Activated CD4-positive, alpha-beta T cell treated with anti-CD3 and anti-CD28 coated beads for 48 hours (primary cell): Measurements from ENCODE around the gene CCDC59.
"Not testable (repeated sequence)": the region's sequence is repeated elsewhere in the genome, so short reads cannot be mapped to it uniquely, and the experiment has no call there.

Experiments
- DNase-seq: peaks from one replicate; pipeline ENCODE4 v3.0.0-alpha.2; 2020

CCDC59 gene, protein sequence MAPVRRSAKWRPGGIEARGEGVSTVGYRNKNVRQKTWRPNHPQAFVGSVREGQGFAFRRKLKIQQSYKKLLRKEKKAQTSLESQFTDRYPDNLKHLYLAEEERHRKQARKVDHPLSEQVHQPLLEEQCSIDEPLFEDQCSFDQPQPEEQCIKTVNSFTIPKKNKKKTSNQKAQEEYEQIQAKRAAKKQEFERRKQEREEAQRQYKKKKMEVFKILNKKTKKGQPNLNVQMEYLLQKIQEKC

DNA sequence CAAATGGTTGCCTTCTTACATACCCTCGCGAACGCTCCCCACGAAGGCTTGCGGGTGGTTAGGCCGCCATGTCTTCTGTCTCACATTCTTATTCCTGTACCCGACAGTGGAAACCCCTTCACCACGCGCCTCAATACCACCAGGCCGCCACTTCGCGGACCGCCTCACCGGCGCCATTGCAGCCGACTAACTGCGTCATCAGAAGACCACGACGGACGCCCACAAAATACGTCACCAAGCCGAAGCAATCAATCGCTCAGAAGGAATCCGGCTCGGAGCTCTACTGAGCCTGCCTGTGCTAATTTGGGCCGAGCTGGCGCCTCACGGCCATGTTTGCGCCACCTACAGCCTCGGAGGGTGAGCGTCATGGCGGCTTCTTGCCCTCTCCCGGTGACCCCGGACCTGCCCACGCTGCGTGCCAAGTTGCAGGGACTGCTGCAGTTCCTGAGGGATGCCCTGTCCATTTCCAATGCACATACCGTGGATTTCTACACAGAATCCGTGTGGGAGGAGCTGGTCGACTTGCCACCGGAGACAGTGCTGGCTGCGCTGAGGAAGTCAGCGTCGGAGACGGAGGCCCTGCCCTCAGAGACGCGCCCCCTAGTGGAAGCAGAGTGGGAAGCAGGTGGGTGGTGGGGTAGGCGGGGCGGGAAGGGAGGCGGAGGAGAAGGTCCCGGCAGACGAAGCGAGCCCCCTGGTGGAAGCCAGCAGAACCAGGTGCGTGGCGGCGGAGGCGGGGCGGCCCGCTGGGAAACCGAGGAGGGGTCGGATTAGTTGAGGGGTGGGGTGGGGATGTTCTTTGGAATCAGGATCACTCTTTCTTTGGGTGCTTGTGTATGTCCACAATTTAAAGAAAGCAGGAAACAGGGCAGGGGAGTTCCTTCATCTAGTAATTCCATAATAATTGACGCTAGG lies at the start of gene CCDC59, which contains the start of gene METTL25:
TSS of gene CCDC59 (minus strand) at position 188 of the 915 bp plus-strand sequence. CDS start at position 177, 11 bp downstream.
TSS of gene METTL25 (plus strand) at position 330 of the 915 bp plus-strand sequence. CDS start at position 367, 37 bp downstream.
- peak; percentile 97 for DNase-seq

DNA sequence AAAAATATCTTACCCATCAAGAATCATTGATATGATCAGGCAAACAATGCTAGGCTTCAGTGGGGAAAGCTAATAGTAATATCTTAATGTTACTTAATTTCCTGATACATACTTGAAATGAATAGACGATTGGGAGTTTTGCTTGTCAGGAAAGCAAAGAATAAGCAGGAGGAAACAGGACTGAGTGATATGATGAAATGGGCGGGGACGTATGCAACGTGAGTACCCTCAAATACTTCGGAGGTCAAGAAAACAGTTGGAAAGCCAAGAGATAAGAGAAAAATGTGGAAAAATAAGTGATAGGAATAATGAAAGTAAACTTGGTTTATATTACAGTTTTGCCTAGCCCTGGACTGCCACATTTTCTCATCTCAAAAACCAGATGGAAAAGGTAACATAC lies 49.3 kb upstream of the CCDC59 start:
- DNase-seq: no peak

DNA sequence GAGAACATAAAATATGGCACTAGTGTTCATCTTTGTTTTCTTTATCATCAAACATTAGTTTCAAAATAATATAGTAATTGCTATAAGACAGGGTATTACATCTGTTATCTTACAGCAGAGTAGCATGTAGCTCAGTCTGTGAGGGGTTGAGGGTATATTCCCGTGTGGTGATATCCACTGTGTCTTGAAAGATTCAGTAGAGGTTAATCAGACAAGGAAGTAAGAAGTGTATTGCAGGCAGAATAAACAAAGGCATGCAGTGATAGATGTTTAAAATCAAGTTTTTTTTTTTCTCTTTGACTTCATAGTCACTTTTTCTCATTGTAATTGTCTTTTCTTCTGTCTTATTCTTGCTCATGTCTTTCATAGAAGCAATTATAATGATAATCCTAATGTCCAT lies 48.5 kb upstream of the CCDC59 start:
- no peak for DNase-seq

DNA sequence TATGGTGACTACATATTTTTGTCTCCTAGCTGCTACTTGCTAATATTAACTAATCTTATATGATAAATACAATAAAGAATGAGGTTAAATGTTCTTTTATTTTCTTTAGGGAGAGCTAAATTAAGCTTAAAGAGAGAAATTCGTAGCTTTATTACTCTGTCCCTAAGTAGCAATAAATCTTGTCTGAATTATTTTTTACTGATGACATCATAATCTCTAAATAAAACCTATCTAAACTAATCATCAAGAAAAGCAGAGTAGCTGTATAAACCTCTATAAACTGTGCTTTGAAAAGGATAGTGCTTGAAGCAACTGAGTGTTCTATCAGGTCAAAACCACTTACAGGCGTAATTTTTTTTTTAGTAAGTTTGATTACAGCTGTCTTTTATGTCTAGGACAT lies 42.6 kb upstream of the CCDC59 start:
- DNase-seq: no peak

DNA sequence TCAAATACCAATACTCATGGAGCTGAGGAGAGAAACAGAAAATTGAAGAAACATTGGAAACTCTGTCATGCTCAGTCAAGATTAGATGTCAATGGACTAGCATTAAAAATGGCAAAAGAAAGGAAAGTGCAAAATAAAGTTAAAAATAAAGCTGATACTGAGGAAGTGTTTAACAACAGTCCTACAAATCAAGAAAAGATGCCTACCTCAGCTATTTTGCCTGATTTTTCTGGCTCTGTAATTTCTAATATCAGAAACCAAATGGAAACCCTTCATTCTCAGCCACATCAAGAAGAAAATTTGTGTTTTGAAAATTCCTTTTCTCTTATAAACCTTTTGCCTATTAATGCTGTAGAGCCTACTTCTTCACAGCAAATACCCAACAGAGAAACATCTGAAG lies 40.7 kb upstream of the CCDC59 start:
- no peak for DNase-seq

DNA sequence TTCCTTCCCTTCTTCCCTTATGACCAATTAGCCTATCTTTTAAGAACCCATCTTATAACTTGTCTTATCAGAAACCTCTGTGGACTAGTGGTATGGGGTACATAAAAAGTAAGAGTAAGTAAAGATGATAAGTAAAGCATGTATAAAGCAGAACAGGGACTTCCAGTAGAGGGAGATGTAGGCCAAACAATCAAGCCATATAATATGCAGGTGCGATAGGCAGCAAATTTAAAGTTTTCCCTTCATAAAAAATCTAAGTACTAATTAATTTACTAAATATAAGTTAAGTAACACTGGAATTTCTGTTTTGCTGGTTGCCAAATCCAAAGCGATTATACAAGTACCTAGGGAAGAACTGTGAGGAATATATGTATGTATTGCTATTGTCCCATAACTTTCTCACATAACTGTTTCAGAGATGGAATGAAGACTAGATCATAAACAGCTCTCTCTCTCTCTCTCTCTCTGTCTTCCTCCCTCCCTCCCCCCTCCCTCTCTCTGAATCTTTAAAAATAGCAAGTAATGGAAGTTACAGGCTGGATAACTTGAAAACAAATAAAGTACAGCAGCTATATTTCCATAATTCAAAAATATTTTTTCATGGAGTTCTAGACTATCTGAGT lies 25.9 kb upstream of the CCDC59 start:
- no peak for DNase-seq

DNA sequence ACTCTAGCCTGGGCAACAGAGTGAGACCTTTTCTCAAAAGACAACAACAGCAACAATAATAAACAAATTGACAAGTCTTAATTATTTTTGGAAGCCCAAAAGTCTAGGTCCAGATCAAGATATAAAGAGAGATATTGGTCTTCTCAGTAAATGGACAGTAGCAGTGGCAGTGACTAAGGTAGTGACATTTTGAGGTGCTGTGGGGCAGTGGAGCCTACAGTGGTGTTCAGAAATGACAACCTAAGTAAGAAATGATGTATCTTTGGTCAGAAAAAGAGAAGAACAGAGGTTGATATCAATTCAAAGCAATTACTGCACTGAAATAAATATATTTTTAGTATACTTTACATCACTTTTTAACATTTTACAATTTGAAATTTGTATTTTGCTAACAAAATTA lies 20.8 kb upstream of the CCDC59 start:
- no peak for DNase-seq

DNA sequence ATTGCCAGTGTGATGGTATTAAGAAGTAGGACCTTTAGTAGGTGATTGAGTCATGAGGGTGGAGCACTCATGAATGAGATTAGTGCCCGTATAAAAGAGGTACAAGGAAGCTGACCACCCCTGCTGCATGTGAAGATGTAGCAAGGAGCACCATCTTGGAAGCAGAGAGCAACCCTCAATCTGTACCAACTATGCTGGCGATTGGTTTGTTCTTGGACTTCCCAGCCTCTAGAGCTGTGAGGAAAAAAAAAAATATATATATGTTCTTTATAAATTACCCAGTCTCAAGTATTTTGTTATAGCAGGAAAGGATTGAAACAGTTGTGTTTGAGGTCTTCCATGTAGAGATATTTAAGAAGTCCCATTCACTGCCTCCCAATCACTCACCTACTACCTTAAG lies 17.0 kb upstream of the CCDC59 start:
- DNase-seq: no peak

DNA sequence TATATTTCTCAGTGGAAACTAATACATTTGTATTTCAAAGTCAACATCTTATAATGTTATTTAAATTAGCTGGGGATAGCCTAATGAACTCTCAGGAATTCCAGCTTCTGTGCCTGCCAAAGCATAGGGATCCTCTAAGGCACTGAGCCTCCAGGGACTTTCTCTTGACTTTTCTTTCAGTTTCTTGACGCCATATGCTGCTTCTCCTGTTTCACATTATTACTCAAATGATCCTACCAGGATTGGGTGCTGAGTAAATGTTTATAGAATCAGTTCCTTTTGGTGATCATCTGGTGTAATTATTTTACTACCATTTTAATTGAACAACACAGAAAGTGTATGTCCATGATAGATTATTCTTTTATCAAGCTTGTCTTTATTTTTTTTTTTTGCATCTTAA lies 8.0 kb upstream of the CCDC59 start:
- DNase-seq: no peak

DNA sequence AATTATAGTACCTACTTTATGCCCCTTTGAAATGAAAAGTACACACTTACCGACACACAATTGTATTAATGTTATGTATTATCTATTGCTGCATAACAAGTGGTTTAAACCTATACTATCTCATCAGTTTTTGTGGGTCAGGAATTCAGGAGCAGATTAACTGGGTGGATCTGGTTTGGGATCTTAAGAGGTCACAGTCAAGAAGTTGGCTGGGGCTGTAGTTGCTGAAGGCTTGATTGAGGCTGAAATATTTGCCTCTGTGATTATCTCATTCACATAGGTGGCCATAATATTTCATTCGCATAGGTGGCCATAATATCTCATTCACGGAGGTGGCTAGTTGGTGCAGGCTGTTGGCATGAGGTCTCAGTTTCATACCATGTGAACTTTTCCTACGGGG lies 5.8 kb upstream of the CCDC59 start:
- no peak for DNase-seq

DNA sequence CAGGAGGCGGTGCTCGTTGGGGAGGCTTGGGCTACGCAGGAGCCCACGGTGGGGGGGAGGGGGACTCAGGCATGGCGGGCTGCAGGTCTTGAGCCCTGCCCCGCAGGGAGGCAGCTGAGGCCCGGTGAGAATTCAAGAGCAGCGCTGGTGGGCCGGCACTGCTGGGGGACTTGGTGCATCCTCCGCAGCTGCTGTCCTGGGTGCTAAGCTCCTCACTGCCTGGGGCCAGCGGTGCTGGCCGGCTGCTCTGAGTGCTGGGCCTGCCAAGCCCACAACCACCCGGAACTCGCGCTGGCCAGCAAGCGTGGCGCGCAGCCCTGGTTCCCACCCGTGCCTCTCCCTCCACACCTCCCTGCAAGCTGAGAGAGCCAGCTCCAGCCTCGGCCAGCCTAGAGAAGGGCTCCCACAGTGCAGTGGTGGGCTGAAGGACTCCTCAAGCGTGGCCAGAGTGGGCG lies 3.3 kb upstream of the CCDC59 start:
- no peak for DNase-seq

DNA sequence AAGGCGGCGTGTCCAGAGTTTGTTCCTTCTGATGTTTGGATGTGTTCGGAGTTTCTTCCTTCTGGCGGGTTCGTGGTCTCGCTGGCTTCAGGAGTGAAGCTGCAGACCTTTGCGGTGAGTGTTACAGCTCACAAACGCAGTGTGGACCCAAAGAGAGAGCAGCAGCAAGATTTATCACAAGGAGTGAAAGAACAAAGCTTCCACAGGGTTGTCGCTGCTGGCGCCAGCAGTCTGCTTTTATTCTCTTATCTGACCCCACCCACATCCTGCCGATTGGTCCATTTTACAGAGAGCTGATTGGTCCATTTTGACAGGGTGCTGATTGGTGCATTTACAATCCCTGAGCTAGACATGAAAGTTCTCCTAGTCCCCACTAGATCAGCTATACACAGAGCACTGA lies 2.6 kb upstream of the CCDC59 start:
- not testable (repeated sequence) for DNase-seq

DNA sequence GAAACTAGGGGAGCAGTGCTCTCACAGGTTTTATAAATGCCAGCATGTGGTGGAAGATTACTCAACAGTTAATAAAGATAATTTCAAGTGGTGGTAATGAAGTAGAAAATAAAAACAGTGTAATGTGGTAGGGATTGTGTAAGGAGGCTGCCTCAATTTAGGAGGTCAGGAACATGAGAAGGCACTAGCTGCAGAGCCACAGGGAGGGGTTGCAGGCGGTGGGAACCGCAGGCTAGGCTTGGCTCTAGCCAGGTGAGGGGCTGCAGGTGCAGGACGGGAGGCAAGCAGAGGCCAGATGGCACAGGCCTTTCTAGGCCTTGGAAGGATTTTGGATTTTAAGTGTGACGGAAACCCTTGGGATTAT lies 910 bp upstream of the CCDC59 start:
- no peak for DNase-seq

DNA sequence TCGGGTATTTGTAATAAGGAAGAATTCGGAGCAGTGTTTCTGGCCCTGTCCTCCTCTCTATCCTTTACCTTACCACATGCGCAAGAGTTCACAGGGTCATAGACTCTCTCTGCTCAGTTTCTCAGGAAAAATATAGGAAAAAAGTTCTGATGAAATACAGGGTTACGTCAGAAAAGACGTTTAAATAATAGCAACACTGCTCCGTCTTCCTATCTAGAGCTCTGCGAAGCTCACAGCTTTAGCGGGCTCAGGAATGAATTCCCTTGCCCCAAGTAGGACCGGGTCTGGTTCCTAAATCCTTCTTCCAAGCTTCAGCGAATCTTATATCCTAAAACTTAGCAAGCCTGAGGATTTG lies 365 bp downstream of the CCDC59 start:
- no peak for DNase-seq

DNA sequence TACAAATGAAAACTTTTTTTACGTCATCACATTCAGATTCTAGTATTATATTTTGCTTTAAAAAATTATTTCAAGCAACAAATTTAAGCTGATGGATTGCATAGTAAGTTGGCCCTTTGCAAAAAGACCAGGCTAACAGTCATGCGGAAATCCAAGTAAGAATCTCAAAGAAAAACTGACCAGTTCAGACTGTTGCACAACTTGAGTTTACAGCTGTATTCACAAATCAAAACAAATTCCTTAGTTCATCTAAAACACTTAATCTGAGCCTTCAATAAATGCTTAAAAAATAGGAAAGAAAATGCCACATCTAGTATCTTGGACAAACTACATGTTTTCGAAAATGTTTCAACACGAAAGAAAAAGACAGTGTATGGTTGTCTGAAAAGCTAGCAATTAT lies 847 bp downstream of the CCDC59 start:
- DNase-seq: no peak

DNA sequence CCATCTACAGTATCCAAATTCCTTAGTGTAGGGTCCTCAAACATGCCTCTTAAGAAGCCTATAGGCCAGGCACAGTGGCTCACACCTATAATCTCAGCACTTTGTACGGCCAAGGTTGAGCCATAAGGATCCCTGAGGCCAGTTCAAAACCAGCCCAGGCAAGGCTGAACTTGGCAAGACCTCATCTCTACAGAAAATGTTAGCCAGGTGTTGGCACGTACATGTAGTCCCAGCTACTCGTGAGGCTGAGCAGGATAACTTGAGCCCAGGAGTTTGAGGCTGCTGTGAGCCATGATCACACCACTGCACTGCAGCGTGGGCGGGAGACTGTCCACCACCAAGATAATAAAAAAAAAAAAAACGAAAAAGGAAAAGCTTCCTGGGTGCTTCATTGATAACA lies 6.8 kb downstream of the CCDC59 start:
- DNase-seq: no peak

DNA sequence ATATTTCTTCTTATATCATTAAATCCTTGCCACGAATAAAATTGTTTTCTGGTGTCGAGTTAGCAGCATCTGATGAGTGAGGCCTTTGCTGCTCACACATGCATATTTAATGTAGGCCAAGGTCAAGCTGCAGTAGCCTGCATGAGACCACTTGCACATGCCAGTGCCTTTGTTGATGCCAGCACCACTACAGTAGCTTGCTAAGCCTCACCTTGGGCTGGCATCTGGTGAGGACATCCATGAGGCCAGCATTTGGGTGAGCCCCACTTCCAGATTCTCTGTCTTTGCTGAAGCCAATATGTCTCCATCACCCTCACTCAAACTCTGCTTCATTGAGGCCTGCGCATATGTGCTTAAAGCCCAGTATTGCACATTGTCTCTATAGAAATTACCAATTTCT lies 8.0 kb downstream of the CCDC59 start:
- DNase-seq: no peak

DNA sequence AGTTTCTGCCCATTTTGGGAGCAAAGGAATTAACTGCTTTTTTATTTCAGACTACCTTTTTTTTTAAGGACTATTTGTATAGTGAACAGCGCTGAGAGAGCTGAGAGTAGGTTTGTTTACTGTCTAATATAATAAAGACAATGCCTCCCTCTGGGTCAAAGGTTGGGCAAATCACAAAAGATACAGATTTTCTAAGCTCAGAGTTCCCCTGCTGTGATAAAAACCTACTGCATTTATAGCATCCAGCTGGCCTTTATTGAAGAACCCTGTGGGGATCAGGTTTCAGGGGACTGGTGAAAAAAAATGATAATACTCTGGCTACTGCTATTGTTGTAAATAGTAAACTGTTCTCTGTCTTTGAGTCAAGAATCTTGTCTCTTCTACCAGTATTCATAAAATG lies 28.7 kb downstream of the CCDC59 start:
- DNase-seq: no peak

DNA sequence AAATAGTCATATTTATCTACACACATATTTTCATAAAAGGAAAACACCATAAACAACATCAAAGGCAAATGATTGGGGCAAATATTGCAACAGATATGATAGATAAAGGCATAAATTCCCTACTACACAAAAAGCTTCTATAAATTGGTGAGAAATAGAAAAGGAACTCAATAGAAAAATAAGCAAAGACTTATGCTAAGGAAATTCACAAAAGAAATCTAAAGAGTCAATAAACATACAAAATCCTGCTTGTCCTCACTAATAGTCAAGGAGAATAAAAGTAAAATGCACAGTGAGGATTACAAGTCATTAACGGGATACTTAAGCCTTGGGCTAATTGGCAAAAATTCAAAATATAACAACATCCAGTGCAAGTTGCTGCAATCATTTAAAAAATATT lies 30.3 kb downstream of the CCDC59 start:
- no peak for DNase-seq

DNA sequence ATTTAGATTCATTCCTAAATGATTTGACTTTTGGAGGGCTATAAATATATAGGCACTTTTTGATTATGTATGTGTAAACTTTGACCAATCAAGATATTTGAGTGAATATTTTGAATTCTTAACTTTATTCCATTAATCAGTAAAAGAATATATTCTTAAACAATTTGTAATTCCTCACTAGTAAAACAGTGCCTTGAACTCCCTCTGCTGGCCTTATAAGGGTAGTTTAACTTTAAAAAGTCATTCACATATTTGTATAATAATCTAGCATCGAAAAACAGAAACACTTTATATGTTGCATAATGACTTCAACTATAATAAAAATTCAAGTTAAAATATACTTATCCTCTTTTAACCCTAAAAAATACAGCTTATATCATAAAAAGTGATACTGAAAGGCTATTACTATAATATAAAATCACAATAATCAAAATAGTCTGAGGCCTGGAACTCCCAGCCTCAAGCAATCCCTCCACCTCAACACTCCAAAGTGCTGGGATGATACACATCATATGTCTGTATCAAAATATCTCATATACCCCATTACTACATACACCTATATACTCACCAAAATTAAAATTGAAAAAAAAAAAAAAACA lies 31.2 kb downstream of the CCDC59 start:
- DNase-seq: no peak

DNA sequence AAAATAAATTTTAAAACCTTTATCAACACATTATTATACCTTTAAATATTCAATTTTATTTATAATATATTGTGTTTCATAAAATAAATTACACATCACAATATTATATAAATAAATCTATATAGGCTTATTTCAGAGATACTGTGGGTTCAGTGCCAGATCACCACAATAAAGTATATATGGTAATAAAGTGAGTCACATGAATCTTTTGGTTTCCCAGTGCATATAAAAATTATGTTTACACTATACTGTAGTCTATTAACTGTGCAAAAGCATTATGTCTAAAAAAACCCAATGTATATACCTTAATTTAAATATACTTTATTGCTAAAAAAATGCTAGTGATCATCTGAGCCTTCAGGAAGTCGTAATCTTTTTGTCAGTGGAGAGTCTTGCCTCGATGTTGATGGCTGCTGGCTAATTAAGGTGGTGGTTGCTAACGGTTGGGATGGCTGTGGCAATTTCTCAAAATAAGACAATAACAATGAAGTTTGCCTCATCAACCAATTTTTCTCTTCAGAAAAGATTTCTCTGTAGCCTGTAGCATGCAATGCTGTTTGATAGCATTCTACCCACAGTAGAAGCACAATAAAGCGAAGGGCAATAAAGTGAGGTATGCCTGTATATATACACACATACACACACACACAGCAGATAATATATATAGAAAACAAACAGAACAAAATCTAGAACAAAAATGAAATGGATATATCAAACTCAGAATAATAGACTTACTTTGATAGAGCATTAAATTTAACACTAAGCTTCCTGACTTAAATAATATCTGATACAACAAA lies 32.4 kb downstream of the CCDC59 start:
- DNase-seq: no peak

DNA sequence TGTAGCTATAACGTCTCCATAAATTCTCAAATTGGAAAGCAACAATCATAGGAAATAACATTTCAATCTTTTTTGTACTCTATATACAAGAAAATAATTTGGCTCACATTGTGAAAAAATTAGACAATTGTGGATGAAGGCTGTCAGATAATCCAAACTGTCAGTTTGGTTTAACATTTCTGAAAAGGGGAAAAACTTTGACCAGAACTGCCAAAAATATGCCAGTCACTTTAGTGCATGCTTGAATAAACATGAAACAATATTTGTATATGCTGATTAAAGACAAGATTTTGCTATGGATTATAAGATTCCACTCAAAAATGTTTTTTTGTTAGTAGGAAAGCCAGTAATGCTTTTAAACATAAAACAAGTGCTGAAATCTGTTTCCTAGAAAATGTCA lies 38.9 kb downstream of the CCDC59 start:
- no peak for DNase-seq
